Esophagus squamous epithelium (tissue), 5 donors: ENCODE data around the gene SLC25A22. TPM values are rescaled to one million over a fixed set of nuclear protein-coding genes. Genes with fewer than 3 reads are reported as not detected.

Source experiments
- DNase-seq: peaks from one replicate; lab custom pipeline; 2025; lab: John Stamatoyannopoulos, UW
- H3K27ac ChIP-seq, 4 donors: fragments of 200-600 bp; sonication (generic); one replicate each; pipeline ENCODE4 v1.5.1; 2016 to 2019; ENCODE audit warnings: mild to moderate bottlenecking in 1 of 4
- H3K27me3 ChIP-seq, 4 donors: fragments of 200-600 bp; sonication (generic); 1 replicate in 3 of 4; 2 replicates in 1 of 4; pipeline versions ENCODE4 v1.5.1 to v1.6.0; 2017 to 2021; ENCODE audit warnings: antibody characterized with exemption in 1 of 4
- H3K36me3 ChIP-seq, 3 donors: fragments of 200-600 bp; sonication (generic); one replicate each; pipeline ENCODE4 v1.5.1; 2016 to 2019
- H3K4me1 ChIP-seq, 3 donors: fragments of 200-600 bp; sonication (generic); one replicate each; pipeline ENCODE4 v1.5.1; 2017 to 2019
- H3K4me3 ChIP-seq, 4 donors: fragments of 200-600 bp; sonication (generic); 1 replicate in 3 of 4; 2 replicates in 1 of 4; pipeline ENCODE4 v1.5.1; 2016 to 2019; ENCODE audit warnings: mild to moderate bottlenecking in 2 of 4, moderate library complexity in 1 of 4
- H3K9me3 ChIP-seq, 3 donors: fragments of 200-600 bp; sonication (generic); one replicate each; pipeline ENCODE4 v1.5.1; 2016 to 2019
- POLR2A ChIP-seq, 4 donors: fragments of 450-650 bp; IDR thresholded peaks; one replicate each; pipeline ENCODE4 v1.6.1; 2017; ENCODE audit warnings: antibody characterized with exemption in 4 of 4, mild to moderate bottlenecking in 4 of 4, moderate library complexity in 3 of 4
- WGBS, 2 donors: methylation state at CpG; one replicate each; pipeline ENCODE4 v1.1.5; 2018; 5-methylcytosine and 5-hydroxymethylcytosine counted together
- intact Hi-C: fragments of 100-400 bp; cut with DNase I; formaldehyde crosslinking; loops from one replicate; pipeline ENCODE4 v1.15.0; 2022
- total RNA-seq, 4 donors: library from RNA; depleted of rRNA; stranded (reverse); fragments of >200 nt; gene quantifications; one replicate each; pipeline ENCODE4 v1.1.0, GENCODE V29; 2016
- TF ChIP-seq, protein P1 (sequence below), 6 experiments: fragments of 450-650 bp in 4 of 6; fragments of 200-600 bp in 2 of 6; sonication (generic) in 2 of 6; IDR thresholded peaks; one replicate each; pipeline ENCODE4 v1.5.1; 2016 to 2019; ENCODE audit warnings: antibody characterized with exemption in 6 of 6, mild to moderate bottlenecking in 4 of 6, moderate library complexity in 4 of 6
- donor health status: DM: yes; HTN: yes; CAD: no.

SLC25A22 gene
- total RNA-seq, 4 donors from 2014 or later: 4.0 to 14.7 (median 9.8) TPM

DNA sequence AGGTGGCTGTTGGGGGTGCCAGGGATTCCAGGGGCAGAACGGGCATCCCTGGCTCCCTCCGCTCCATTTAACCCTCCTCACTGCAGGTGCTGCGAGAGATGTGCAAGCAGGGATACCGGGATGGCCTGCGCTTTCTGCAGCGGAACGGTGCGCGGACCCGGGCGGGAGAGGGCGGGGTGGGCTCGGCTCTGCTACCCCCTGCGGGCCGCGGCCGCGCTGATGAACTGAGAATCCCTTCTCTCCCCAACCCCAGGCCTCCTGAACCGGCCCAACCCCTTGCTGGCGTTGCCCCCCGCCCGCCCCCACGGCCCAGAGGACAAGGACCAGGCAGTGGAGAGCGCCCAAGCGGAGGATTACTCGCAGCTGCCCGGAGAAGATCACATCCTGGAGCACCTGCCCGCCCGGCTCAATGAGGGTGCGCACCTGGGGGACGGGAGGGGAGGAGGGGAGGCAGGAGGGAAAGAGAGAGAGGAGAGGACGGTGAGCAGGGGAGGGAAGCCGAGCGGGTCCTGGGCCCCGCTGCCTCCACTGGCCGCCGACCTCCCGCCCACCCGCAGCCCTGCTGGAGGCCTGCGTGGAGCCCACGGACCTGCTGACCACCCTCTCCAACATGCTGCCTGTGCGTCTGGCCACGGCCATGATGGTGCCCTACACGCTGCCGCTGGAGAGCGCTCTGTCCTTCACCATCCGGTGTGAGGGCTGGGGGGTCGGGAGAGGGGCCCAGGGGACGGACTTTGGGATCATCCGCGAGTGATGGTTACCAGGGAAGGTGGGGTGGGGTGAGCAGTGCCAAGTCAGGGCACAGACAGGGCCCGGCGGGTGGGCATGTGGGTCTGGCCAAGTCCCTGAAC lies 25.6 kb upstream of the SLC25A22 start:
- Histone ChIP-seq H3K27ac (no peak overlapping the region), H3K4me3 (no peak overlapping the region), H3K36me3 (peaks cover 22 to 47% (median 24%) of the 10 kb centered on the region in 3 donors), H3K4me1 (peaks cover 40 to 78% (median 51%) of the 10 kb centered on the region in 3 donors), H3K9me3 (no peaks in the 10 kb centered on the region), H3K27me3 (peaks cover 0 to 49% (median 0%) of the 10 kb centered on the region in 4 donors)
- intact Hi-C loops: no loop called here
- TF ChIP-seq POLR2A (IDR thresholded peaks at IDR 0.05): no peak
- TF ChIP-seq, protein P1, sequence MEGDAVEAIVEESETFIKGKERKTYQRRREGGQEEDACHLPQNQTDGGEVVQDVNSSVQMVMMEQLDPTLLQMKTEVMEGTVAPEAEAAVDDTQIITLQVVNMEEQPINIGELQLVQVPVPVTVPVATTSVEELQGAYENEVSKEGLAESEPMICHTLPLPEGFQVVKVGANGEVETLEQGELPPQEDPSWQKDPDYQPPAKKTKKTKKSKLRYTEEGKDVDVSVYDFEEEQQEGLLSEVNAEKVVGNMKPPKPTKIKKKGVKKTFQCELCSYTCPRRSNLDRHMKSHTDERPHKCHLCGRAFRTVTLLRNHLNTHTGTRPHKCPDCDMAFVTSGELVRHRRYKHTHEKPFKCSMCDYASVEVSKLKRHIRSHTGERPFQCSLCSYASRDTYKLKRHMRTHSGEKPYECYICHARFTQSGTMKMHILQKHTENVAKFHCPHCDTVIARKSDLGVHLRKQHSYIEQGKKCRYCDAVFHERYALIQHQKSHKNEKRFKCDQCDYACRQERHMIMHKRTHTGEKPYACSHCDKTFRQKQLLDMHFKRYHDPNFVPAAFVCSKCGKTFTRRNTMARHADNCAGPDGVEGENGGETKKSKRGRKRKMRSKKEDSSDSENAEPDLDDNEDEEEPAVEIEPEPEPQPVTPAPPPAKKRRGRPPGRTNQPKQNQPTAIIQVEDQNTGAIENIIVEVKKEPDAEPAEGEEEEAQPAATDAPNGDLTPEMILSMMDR (IDR thresholded peaks at IDR 0.05): no peak
- 87 to 90% methylated on average over 4 to 27 of the region's 53 CpGs for WGBS, 2 donors
- no peak for DNase-seq

DNA sequence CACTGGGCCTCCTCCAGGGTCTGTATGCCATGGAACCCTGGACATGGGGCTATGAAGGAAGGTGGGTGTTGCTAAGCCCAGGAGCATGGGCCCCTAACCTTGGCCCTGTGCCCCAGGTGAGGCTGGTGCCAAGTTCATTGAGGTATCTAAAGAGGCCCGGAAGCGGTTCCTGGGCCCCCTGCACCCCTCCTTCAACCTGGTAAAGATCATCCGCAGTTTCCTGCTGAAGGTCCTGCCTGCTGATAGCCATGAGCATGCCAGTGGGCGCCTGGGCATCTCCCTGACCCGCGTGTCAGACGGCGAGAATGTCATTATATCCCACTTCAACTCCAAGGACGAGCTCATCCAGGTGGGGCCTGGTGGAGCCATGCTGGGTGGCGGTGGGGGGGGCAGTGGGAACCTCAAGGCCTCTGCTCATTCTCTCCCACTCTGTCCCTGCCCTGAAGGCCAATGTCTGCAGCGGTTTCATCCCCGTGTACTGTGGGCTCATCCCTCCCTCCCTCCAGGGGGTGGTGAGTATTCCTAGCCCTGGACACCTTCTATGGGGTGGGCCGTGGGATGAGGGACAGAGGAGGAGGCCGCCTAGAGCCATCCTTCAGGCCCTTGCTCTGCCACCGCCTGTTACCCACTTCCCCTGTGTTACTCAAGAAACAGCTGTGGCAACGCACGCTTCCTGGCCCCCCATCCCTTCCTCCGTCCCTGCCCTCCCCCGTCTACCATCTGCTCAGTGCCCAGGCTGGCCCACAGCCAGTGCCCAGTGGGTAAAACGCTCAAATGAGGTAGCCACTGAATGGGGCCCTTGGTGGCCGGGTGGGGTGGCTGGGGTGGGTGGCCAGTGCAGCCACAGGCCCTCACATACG lies 23.7 kb upstream of the SLC25A22 start:
- Histone ChIP-seq H3K4me3 (peak overlapping the region in 2 of 4 donors; percentile 87 to 96), H3K9me3 (no peaks in the 10 kb centered on the region), H3K4me1 (peaks cover 30 to 65% (median 40%) of the 10 kb centered on the region in 3 donors), H3K27me3 (peaks cover 0 to 29% (median 0%) of the 10 kb centered on the region in 4 donors), H3K27ac (peak overlapping the region; percentile 92 to 98 (median 96)), H3K36me3 (peaks cover 22 to 47% (median 24%) of the 10 kb centered on the region in 3 donors)
- intact Hi-C loops: no loop called here
- WGBS, 2 donors: 64 to 70% methylated on average over 3 to 10 of the region's 22 CpGs
- no peak for DNase-seq
- TF ChIP-seq, protein P1 (IDR thresholded peaks at IDR 0.05): no peak
- no peak for TF ChIP-seq POLR2A (IDR thresholded peaks at IDR 0.05)

DNA sequence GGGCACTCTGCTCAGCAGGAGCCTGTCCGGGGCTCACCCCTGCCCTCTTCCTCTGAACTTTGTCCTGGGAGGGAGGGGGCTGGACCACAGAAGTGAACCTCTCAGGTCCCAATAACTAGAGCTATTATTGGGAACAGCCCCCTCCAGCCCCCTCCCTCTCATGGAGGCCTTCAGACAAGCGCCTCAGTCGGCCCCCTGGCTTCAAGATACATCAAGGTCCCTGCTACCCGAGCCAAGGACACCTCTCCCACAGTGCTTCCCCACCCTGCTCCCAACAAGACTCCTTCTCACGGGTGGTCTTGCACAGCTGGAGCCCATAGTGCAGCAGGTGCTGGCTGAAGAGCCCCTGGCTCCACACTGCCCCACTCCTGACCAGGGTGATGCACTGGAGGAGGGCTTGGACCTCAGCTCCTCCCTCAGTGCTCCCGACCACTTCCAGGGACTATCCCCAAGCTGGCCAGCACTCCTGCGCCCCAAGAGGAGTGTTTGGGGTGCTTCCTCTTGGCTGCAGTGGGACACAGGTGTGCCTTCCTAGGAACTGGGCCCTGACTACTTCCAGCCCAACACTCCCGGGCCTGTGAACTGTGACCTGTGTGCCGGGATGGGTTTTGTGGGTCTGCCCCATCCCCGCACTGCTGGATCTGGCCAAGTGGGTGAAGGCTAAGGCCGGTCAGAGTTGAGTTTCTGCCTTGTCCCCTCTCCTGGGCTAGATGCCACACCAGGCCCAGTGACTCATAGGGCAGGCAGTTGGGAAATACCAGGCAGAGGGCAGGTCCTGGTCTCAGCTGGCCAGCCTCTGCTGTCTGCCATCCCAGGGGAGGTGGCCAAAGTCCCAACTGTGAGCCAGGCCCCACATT lies 22.8 kb upstream of the SLC25A22 start:
- 34 to 38% methylated on average over 4 of the region's 11 CpGs for WGBS, 2 donors
- Histone ChIP-seq H3K27ac (peak overlapping the region; percentile 92 to 98 (median 96)), H3K4me1 (peaks cover 26 to 57% (median 34%) of the 10 kb centered on the region in 3 donors), H3K27me3 (peaks cover 0 to 21% (median 0%) of the 10 kb centered on the region in 4 donors), H3K36me3 (peaks cover 22 to 44% (median 24%) of the 10 kb centered on the region in 3 donors), H3K4me3 (peak overlapping the region; percentile 72 to 96 (median 82)), H3K9me3 (no peaks in the 10 kb centered on the region)
- TF ChIP-seq, protein P1 (IDR thresholded peaks at IDR 0.05): no peak
- no peak for TF ChIP-seq POLR2A (IDR thresholded peaks at IDR 0.05)
- intact Hi-C loops: no loop called here
- no peak for DNase-seq

DNA sequence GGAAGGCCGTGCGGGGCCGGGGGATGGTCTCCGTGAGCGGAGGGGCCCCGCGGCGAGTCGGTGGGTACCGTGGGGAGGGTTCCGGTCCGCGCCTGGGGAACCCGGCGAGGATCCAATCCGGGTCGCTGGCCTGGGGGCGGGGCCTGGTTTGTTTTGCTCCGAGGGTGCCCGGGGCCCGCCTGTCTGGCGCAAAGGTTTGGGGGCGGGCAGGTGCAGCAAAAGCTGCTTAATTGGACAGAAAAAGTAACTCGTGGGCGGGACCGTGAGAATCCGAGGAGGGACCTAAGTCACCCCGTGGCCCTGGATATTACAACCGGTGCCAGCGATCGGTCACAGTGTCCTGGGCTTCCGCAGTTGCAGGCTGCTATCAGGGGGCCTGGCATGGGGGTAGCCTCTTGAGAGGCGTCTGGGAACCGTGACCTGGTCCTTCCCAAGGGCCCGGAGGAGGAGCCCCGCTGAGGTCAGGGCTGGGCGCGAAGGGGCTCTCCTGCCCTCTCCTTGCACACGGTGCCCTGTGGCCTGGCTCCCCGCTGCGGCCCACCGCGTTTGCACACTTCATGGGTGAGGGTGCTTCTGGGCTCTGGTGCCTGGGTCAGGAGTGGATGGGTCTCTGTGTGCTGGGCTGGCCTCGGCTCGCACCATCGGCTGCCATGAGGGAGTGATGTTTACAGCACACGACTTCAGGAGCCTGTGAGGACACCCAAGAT lies 22.0 kb upstream of the SLC25A22 start:
- Histone ChIP-seq H3K36me3 (peaks cover 20 to 44% (median 24%) of the 10 kb centered on the region in 3 donors), H3K4me1 (peaks cover 26 to 49% (median 27%) of the 10 kb centered on the region in 3 donors), H3K27ac (peak overlapping the region; percentile 92 to 98 (median 96)), H3K27me3 (peaks cover 0 to 13% (median 0%) of the 10 kb centered on the region in 4 donors), H3K4me3 (peak overlapping the region; percentile 72 to 96 (median 82)), H3K9me3 (no peaks in the 10 kb centered on the region)
- DNase-seq: peak; percentile 74
- TF ChIP-seq, protein P1 (IDR thresholded peaks at IDR 0.05): no peak
- TF ChIP-seq POLR2A (IDR thresholded peaks at IDR 0.05): peak in 2 of 4 donors; percentile 9 to 44
- intact Hi-C loops: no loop called here
- WGBS, 2 donors: 0% methylated on average over 2 of the region's 47 CpGs; no CpG with 5 or more reads in 1 of the 2 donors
